Glutamatergic neuron (in vitro differentiated cells): Measurements from ENCODE around the gene CCNY. TPM values are rescaled to one million over a fixed set of nuclear protein-coding genes. Genes with fewer than 3 reads are reported as not detected.
A peak's percentile ranks its signal among the peaks of the same experiment; 100 is the strongest.
"Not testable (repeated sequence)": the region's sequence is repeated elsewhere in the genome, so short reads cannot be mapped to it uniquely, and the experiment has no call there.

Experiments
- DNase-seq: peaks from one replicate; pipeline ENCODE4 v3.0.0; 2022
- H3K27ac Mint-ChIP-seq: one replicate; pipeline ENCODE4 v1.8.0; 2020; ENCODE audit warnings: mild to moderate bottlenecking, mixed read lengths, inconsistent platforms; ENCODE audit not compliant: unreplicated experiment
- H3K27me3 Mint-ChIP-seq: one replicate; pipeline ENCODE4 v1.8.0; 2020; ENCODE audit warnings: mild to moderate bottlenecking, moderate library complexity, mixed read lengths, inconsistent platforms; ENCODE audit not compliant: unreplicated experiment
- H3K36me3 Mint-ChIP-seq: one replicate; pipeline ENCODE4 v1.8.0; 2020; ENCODE audit warnings: mild to moderate bottlenecking, mixed read lengths, inconsistent platforms; ENCODE audit not compliant: unreplicated experiment
- H3K4me1 Mint-ChIP-seq: one replicate; pipeline ENCODE4 v1.8.0; 2020; ENCODE audit warnings: mild to moderate bottlenecking, low read depth, mixed read lengths, inconsistent platforms; ENCODE audit not compliant: unreplicated experiment
- H3K4me3 Mint-ChIP-seq: one replicate; pipeline ENCODE4 v1.8.0; 2020; ENCODE audit warnings: mild to moderate bottlenecking, mixed read lengths, inconsistent platforms; ENCODE audit not compliant: unreplicated experiment
- H3K9me3 Mint-ChIP-seq: one replicate; pipeline ENCODE4 v1.8.0; 2020; ENCODE audit warnings: mild to moderate bottlenecking, moderate library complexity, mixed read lengths, inconsistent platforms; ENCODE audit not compliant: unreplicated experiment
- CTCF ChIP-seq: fragments of 200-600 bp; sonication (generic); IDR thresholded peaks from one replicate; pipeline ENCODE4 v1.5.0; 2021; ENCODE audit not compliant: partially characterized antibody, unreplicated experiment
- total RNA-seq: library from RNA; stranded (reverse); fragmentation: NEBNext Ultra II Directional; extraction: Animal tissue kit (Norgen Biotek cat#: 25700); gene quantifications from one replicate; pipeline ENCODE4 v1.2.1, GENCODE V29; 2021; ENCODE audit not compliant: unreplicated experiment

Gene CCNY
- total RNA-seq, 1 donor from 2014 or later: 219 TPM

GRCh38 chr10:35400595-35401268, 64.4 kb downstream of the CCNY start:
- H3K27me3 Mint-ChIP-seq: peaks cover 13% of the 10 kb centered on the region
- H3K36me3 Mint-ChIP-seq: no peaks in the 10 kb centered on the region
- H3K4me3 Mint-ChIP-seq: no peak overlapping the region
- H3K9me3 Mint-ChIP-seq: peaks cover 14% of the 10 kb centered on the region
- no peak for TF ChIP-seq CTCF
- H3K27ac Mint-ChIP-seq: no peak overlapping the region
- no peak for DNase-seq
- peaks cover 45% of the 10 kb centered on the region for H3K4me1 Mint-ChIP-seq

GRCh38 chr10:35403491-35403890, 67.2 kb downstream of the CCNY start:
- DNase-seq, H3K36me3 Mint-ChIP-seq, H3K27ac Mint-ChIP-seq, H3K4me3 Mint-ChIP-seq: not testable (repeated sequence)
- H3K9me3 Mint-ChIP-seq: peaks cover 20% of the 10 kb centered on the region
- peaks cover 10% of the 10 kb centered on the region for H3K27me3 Mint-ChIP-seq
- H3K4me1 Mint-ChIP-seq: peaks cover 37% of the 10 kb centered on the region

GRCh38 chr10:35404077-35404476, 67.8 kb downstream of the CCNY start:
- H3K27me3 Mint-ChIP-seq: peaks cover 16% of the 10 kb centered on the region
- H3K36me3 Mint-ChIP-seq: not testable (repeated sequence)
- H3K4me1 Mint-ChIP-seq: peaks cover 37% of the 10 kb centered on the region

GRCh38 chr10:35406003-35406630, 69.8 kb downstream of the CCNY start:
- Mint-ChIP-seq H3K4me1 (peaks cover 44% of the 10 kb centered on the region), H3K27ac (peak overlapping the region; percentile 87), H3K9me3 (peaks cover 33% of the 10 kb centered on the region), H3K27me3 (peaks cover 26% of the 10 kb centered on the region)
- not testable (repeated sequence) for H3K4me3 Mint-ChIP-seq, H3K36me3 Mint-ChIP-seq, DNase-seq

More at GRCh38 chr10:35404077-35404476, 67.8 kb downstream of the CCNY start:
- H3K9me3 Mint-ChIP-seq: peaks cover 26% of the 10 kb centered on the region
- H3K27ac Mint-ChIP-seq, DNase-seq, H3K4me3 Mint-ChIP-seq: not testable (repeated sequence)

- H3K27me3 Mint-ChIP-seq: peaks cover 26% of the 10 kb centered on the region
- peak overlapping the region; percentile 31 for H3K4me3 Mint-ChIP-seq
- H3K4me1 Mint-ChIP-seq: peaks cover 44% of the 10 kb centered on the region
- not testable (repeated sequence) for H3K36me3 Mint-ChIP-seq, DNase-seq
- H3K27ac Mint-ChIP-seq: peak overlapping the region; percentile 97
- H3K9me3 Mint-ChIP-seq: peaks cover 33% of the 10 kb centered on the region
These were observed 71.4 kb downstream of the CCNY start for GRCh38 chr10:35407696-35408095.

- Mint-ChIP-seq H3K27ac (peak overlapping the region; percentile 97), H3K36me3 (peaks cover 6% of the 10 kb centered on the region), H3K4me1 (peaks cover 46% of the 10 kb centered on the region), H3K4me3 (peak overlapping the region; percentile 62), H3K9me3 (peaks cover 34% of the 10 kb centered on the region), H3K27me3 (peaks cover 26% of the 10 kb centered on the region)
- DNase-seq: peak; percentile 65
- TF ChIP-seq CTCF: no peak
These were observed 72.8 kb downstream of the CCNY start for GRCh38 chr10:35409094-35409582.

- H3K27me3 Mint-ChIP-seq: peaks cover 26% of the 10 kb centered on the region
- peak overlapping the region; percentile 62 for H3K4me3 Mint-ChIP-seq
- H3K27ac Mint-ChIP-seq: peak overlapping the region; percentile 97
- H3K36me3 Mint-ChIP-seq: peaks cover 6% of the 10 kb centered on the region
- peaks cover 40% of the 10 kb centered on the region for H3K9me3 Mint-ChIP-seq
- TF ChIP-seq CTCF: no peak
- H3K4me1 Mint-ChIP-seq: peaks cover 53% of the 10 kb centered on the region
- no peak for DNase-seq
These were observed 73.5 kb downstream of the CCNY start for GRCh38 chr10:35409808-35410207.
